ENCODE results near the gene MYO1D.
"Not testable (repeated sequence)": the region's sequence is repeated elsewhere in the genome, so short reads cannot be mapped to it uniquely, and the experiment has no call there.

MYO1D gene

DNA sequence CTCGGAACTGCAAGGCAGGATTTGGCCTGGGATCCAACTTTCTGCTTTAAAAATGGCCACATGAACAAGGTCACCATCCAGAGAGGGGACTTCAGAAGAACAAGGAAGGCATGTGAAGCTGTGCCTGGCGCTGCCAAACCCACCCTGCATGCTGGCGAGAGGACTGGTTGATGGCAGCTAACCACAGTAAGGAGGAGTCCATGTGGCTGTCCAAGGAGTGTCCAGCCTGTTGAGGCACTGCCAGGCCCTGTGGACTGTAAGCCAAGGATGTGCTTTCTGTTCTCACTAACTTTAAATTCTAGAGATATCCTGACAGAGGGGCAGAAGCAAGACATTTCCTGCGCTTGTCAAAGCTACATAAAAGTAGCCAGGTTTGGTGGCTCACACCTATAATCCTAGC is 349.8 kb downstream of the MYO1D start:
- DNase-seq (ENCODE audit: low read depth), result no peak

DNA sequence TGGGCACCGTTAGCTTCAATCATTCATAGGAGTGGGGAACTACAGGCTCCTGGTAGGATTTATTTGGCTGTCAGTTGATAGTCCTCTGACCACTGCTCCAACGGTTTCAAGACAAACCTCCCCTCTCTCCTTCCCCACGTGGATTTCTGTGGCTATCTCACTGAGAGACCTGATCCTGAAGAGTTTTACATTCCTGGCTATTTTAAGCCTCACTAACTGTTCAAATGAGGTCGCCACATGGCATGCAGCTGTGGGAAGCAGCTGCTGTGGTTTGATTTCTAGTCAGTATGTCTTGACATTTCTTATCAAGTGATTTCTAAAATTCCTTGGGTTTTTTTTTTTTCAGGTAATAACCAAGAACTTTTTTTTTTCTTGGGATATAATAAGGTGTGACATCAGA is 351.8 kb downstream of the MYO1D start:
- no peak for DNase-seq (ENCODE audit: low read depth)

DNA sequence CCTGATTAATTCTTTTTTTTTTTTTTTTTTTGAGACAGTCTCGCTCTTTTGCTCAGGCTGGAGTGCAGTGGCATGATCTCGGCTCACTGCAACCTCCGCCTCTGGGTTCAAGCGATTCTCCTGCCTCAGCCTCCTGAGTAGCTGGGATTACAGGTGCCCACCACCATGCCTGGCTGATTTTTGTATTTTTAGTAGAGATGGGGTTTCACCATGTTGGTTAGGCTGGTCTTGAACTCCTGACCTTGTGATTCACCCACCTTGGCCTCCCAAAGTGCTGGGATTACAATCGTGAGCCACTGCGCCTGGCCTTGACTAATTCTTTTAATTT is 352.4 kb downstream of the MYO1D start:
- DNase-seq (ENCODE audit: low read depth), result not testable (repeated sequence)

DNA sequence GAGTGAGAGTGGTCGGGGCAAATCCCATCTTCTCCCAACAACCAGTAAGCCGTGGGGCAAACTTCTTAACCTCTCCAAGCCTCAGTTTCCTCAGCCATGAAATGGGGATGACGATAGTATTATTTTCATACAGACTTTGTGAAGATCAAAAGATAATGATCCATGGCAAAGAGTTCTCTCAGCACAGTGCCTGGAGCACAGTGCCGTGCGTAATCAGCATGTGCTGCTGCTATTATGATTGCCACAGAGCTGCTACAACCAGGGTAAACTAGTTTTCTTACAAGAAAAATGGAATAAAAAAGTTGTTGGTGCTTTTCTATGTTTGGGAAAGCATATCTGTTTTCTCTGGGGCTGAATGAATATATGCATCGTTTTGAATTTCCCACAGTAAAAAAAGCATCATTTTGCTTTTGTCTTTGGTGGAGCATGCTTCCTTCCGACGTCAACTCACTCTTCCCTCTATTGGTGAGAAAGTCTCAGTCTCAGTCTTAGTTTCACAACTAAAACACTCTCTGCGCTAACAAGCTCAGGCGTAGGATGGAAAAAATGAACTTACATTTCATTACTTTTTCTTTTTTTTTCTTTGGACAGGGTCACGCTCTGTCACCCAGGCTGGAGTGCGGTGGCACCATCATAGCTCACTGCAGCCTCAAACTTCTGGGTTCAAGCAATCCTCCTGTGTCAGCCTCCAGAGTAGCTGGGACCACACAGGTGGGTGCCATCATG is 352.9 kb downstream of the MYO1D start:
- no peak for DNase-seq (ENCODE audit: low read depth)

DNA sequence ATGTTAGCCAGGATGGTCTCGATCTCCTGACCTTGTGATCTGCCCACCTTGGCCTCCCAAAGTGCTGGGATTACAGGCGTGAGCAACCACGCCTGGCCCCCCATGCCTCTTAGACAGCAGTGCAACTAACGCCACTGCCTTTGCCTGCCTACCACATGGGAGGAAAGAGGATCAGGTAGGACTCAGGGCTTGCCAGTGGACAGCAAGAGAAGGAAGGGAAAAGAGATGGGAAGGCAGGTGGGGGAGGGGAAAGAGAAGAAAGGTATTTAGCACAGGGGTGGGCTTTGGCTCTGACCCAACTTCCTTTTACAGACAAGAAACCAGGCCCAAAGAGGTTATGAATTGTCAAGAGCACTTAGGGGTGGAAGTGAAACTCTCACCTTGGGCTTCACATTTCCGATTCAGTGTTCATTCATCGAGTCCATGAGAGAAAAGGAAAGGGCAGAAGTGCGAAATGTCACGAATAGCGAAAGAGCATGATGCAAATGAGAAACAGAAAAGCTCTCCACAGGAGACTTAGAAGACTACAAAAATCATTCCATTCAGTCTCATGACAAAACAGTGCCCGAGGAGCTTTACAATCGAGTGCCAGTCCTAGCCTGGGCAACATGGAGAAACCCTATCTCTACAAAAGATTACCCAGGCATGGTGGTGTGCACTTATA is 353.8 kb downstream of the MYO1D start:
- DNase-seq (ENCODE audit: low read depth), result no peak

DNA sequence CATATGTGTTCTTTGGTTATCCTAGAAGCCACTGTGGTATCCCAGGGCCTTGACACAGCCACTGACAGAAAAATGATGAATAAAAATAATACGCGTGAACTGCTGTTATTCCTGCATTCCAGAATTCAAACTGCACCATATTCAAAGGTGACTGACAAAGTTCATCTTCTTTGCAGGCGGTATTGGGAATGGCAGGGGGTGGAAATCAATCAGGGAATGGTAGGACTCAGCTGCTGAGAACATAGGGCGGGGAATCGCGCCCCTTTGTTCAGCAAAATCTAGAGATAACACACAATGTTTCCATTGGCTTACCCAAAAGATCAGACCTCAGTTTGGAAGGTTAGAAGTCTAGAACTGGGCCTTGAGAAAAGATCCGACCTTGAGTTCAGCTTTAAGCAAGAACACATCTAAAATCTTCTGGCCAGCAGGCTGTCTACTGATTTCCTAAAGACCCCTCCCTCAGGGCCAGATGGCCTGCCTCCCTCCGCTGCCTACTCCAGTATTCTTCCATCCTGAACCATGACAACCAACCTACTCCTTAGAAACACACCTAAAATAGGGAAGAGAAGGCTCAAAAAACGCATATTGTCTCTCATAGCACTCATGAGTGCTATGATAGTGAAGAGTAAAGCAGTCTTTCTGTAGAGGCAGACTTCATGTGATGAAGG is 356.1 kb downstream of the MYO1D start:
- no peak for DNase-seq (ENCODE audit: low read depth)

DNA sequence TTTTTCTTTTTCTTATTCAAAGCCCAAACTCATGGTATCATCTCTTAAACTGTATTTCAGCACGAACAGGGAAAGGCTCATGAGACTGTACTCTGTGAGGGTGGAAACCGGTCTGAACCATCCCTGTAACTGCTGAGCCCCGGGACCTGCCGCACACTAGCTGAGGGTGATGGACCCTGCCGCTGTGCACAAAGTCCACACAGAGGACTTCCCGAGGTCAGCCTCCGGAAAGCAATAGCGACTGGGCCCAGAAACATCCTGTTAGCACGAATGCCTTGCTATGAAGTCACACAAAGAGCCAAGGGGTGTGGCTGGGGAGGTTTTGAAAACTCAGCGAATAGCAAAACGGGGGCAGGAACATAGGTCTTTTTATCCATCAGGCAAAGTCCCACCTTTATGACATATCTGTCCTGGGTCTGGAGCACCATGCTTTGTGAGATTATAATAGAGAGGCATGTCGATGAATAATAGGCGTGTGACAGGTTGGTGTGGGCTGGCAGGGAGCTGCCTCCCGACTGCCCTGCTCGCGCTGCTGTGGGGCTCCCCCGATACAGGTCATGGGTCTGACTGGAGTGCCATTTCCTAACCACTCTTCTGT is 356.7 kb downstream of the MYO1D start:
- DNase-seq (ENCODE audit: low read depth), result peak; percentile 40

DNA sequence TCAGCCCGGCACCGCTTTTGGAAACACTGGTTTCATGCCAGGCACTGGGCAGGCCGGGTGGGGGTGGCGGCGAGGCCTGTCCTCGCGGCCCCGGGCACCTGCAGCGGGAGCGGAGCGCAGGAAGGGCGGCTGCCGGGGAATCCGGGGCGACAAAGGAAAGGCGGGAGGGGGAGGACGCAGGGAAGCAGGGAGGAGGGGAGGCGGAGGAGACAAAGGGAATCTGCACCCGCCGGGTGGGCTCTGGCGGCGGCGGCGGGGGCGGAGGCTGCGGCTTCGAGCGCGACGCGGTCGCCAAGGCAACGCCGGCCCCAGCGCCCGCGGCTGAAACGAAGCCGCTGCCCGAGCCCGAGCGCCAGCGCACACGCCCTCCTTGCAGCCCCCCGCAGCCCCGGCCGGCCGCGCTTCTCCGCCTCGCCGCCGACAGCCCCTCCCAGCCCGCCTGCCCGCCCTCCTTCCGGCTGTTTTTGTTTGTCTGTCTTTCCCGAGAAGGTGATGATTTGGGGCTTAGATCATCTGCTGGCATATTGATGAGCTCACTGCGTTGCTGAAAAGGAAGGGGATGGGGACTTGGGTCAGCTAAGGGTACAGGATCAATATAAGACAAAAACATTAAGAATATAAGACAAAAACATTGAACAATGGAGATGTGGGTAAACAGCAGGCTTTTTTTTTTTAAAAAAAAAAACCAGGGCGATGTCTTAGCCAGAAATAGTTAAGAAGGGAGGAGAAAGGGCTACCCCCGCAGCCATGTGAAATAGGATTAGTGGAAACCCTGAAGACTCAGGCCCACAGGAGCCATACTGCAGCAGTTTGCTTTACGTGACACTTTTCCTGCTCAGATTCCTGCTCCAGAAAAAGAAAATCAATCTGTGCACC is 357.5 kb downstream of the MYO1D start:
- DNase-seq (ENCODE audit: low read depth), result peak; percentile 75

DNA sequence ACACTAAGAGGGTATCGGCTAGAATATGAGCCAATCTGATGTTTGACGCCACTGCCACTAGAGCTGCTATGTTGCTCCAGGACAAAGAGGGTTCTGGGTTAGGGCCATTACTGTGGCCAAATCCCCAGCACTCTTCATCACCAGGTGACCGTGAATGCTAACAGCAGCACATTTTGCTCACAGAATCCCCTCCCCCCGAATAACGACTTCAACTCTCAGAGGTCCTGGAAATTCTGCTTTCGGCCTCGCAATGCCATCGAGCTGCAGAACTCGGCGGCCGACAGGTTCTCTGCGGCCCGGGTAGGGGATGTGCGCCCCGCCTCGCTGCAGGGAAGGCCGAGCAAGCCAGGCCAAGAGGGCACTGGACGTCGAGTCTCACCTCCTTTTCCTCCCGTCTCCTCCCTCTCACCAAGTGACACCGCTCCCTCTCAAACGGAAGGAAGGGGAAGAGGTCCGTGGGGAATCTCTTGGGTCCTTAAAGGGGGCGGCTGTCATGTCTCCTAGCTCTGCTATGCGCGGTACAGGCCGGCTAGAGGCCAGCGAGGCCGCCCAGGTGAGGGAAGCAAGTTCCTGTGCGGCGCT is 358.2 kb downstream of the MYO1D start:
- no peak for DNase-seq (ENCODE audit: low read depth)

DNA sequence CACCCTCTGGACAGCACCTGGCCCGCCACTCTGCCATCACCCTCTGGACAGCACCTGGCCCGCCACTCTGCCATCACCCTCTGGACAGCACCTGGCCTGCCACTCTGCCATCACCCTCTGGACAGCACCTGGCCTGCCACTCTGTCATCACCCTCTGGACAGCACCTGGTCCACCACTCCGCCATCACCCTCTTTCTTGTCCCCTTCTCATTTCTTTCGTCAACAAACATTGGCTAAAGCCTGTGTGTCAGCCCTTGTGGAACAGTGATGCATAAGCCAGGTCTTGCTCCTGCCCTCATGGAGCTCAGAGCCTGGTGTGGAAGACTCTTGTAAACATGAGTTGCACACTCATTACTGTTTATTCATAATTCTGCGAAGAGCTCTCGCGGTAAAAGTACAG is 358.9 kb downstream of the MYO1D start:
- no peak for DNase-seq (ENCODE audit: low read depth)

DNA sequence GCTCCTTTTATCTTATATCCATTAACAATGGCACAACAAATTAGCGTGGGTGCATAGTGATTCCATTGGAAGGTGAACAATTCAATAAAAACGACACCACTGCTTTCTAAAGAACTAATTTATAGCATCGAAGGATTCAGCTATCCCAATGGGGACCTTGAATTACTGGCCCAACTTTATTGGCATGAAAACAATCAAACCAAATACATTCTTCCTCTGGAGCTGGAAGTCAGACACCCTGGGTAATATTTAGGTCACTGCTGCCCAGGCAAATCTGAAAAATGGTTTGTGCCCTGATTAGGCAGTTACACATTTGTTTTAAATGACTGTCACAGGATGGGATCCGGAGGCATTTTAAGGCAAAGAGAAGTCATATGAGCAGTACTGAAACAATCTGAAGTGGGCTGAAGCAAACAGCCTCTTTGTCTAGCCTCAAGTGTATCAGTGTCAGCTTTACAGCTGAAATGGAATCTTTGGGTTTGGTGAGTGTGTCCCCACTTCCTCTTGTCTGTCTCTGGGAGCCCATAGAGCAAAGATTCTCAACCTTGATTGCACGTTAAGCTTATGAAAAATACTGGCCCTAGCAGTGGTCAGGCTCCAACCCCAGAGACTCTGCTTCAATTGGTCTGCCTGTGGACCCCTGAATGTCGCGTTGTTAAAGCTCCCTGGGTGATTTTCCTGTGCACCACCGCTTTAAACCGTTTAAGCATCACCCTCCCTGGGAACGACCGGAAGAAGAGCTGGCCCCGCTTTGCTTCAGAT is 359.8 kb downstream of the MYO1D start:
- no peak for DNase-seq (ENCODE audit: low read depth)

DNA sequence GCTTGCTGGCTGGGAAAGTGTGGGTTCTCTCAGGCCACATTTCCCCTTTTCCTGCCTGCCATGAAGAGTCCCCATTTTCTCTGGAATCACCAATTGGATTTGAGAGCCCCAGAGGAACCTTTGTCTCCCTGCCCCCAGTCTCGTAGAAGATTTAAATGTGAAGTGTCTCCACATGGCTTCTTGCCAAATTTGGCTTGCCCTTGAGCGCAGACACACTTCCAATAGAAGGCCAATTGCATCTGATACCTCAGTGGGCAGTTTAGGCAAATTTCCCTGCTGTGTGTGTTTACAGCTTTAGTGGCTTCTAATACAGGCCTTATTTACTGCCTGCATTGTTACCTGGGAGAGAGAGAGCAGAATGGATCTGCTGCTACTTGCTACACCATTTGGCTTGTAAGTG is 360.5 kb downstream of the MYO1D start:
- DNase-seq (ENCODE audit: low read depth), result no peak

DNA sequence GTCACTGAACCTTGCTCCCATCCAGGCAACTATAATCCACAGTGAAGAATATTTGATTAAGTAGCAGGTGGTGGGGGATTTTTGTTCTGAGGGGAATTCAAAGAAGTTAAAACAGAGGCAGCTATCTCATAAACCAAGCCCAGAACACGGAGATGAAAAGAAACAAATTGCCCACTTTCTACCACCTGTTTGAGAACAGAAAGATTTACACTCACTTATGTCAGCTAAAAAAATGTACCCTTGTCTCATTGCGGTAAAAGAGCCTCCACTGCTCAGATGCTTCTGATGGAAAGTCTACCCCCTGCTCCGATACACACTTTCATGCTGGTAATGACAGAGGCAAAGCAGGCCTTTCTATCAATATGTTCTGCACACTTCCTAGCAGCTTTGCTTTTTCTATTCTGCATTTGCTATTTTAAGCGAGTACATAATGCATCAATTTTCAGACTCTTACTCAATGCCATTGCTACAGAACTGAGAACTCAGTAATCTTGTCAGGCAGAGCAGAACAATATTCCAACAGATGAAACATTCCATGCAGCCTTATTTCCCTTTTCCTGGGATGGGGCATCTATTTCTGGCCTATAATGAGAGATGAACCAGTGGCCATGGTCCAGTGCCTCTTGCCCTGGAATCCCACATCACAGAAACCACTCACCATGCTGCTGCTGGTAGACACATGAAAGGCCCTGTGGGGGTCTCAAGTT is 361.1 kb downstream of the MYO1D start:
- DNase-seq (ENCODE audit: low read depth), result no peak

DNA sequence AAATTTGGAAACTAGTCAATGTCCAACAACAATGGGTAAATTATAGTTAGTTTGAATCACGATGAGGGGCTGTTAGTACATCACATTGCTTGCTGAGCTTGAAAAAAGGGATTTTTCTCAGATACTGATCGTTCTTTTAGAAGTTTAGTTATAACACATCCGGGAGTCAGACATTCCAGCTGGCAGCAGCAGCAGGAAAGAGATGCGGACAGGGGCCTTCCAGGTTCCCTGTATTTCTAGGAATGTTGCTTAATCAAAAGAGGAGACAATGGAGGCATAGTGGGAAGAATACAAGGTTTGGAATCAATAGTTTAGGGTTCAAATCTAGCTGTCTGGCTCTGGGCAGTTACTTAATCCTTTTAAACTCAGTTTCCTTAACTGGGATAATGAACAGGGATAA is 362.3 kb downstream of the MYO1D start:
- no peak for DNase-seq (ENCODE audit: low read depth)

DNA sequence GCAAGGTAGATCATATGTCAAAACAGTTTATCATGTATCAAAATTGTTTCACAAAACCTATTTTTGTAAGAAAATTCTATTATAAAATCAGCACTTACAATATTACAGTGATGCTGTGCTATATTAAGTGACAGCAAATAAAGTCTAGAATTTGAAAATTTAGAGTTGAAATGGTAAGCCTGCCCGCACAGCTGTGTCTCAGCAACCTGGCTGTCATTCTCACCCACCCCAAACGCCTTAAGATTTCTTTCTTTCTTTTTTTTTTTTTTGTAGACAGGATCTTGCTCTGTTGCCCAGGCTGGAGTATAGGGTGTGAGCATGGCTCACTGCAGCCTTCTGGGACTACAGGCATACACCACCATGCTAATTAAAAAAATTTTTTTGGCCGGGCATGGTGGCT is 363.3 kb downstream of the MYO1D start:
- DNase-seq (ENCODE audit: low read depth), result no peak

DNA sequence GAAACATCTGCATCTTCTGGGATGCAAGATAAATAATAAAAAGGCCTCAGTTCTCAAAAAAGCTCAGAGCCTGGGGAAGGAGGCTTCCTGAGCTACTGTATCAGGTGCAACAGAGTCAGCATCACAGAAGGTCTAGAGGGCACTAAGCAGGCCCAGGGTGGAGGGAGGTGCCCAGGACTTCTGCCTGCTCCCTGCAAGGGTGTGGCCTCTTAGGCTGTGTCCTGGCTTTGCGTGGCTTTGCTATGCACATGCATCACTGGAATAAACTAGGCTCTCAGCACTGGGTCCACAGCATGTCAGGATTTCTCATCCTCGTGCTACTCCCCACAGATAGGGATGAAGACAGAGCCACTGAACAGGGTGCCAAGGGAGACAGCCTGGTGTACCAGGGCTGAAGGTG is 364.6 kb downstream of the MYO1D start:
- DNase-seq (ENCODE audit: low read depth), result no peak

DNA sequence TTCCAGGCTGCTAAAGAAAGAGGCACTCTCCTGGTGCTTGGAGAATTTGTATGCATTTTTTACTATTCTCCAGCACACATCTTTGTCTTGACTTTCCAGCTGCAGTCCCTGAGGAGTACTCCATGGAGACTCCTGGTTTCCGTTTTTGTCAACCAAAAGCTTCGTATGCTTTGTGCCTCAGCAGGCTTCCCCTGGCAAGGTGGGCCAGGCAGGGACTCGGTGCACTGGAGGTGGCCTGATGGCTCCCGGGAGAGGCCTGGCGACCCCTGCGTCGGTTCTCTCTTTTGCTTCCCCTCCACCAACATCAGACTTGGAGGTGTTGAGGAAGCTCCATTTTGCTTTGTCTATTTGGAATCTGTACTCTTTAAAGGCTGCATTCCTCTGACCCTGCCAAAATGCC is 366.5 kb downstream of the MYO1D start:
- DNase-seq (ENCODE audit: low read depth), result no peak

DNA sequence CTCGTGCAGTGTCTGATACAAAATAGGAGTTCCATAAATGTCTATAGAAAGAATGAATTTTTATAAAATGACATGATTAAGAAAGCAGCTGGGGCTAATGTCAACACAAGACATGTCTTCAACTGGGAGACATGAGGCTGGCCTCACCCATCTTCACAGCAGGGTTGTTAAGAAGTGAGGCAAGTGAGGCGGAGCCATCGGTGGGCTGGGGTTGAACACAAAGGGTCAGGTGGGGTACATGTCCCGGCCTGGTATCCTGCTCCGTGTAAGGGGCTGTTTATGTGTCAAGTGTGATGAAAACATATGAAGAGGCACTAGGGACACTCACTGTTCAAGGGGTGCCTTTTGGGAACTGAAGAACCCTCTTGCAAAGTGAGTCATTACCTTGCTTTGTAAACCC is 368.0 kb downstream of the MYO1D start:
- no peak for DNase-seq (ENCODE audit: low read depth)

DNA sequence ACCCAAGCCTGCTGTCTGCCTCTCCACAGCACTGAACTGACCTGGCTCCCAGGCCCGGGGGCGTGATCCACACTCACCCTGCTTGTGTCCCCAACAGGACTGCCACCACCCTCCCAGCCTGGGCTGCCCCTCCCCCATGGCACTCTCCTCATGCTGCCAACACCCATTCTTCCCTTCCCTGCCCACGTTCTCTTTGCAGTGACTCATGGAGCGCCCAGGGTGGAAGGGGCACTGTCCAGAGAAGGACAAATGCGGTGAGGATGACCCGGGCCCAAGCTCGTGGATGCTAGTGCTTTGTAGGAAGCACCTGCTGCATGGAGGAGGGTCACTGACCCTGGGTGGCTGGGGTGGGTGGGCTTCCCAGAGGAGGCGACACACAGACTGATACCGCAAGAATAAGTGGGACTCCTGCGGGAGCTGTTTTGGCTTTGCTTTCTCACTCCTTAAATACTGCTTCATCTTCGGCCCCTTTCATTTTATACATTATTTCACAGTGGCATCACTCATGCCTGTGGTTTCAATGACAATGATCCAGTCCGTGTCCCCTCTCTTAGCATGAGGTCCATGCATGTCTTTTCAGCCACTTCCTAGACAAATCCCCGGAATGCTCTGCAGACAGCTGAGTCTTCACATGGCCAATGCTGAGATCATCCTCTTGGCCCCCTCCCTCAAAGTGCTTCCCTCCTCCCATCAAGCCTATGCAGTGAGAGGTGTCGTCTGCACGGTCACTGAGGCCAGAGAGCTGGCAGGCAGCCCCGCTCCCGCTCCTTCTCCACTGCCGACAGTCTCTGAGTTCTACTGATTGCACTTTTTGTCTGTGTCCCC is 372.5 kb downstream of the MYO1D start:
- DNase-seq (ENCODE audit: low read depth), result peak; percentile 24
